SU-DHL-6 (cell line): ENCODE measurements around the gene ZNF774.

Experiments
- CTCF ChIP-seq: fragments of 200-600 bp; sonication (generic); IDR thresholded peaks from one replicate; pipeline ENCODE4 v1.5.1; 2017; ENCODE audit warnings: antibody characterized with exemption, mild to moderate bottlenecking, low read length, moderate library complexity; ENCODE audit not compliant: insufficient read depth, poor library complexity, severe bottlenecking
- EZH2phosphoT487 ChIP-seq: fragments of 200-600 bp; sonication (generic), shearing (Covaris generic); conservative IDR thresholded peaks from 2 replicates; pipeline ENCODE4 v1.6.1; 2018; ENCODE audit warnings: mild to moderate bottlenecking, antibody characterized with exemption, low read length, moderate library complexity, mixed read lengths

- TF ChIP-seq CTCF (no peak), EZH2phosphoT487 (no peak)
Measured at GRCh38 chr15:90402223-90402622, 50.1 kb downstream of the ZNF774 start.
